Measurements from ENCODE around the gene GHRL.

- TF ChIP-seq CTCF (conservative IDR thresholded peaks at IDR 0.05; ENCODE audit: low read length), result no peak
- TF ChIP-seq EZH2phosphoT487 (IDR thresholded peaks at IDR 0.05; ENCODE audit: borderline replicate concordance, low read depth, low read length), result no peak
Observed at GRCh38 chr3:10268116-10268515, 24.6 kb downstream of the GHRL start.
